Smooth muscle cell of trachea (primary cell): ENCODE data around the gene OSBPL3. TPM values are rescaled to one million over a fixed set of nuclear protein-coding genes. Genes with fewer than 3 reads are reported as not detected.

Experiments used
- total RNA-seq: library from RNA; depleted of rRNA; stranded (reverse); fragments of >200 nt; gene quantifications from 2 replicates; pipeline ENCODE4 v1.2.1, GENCODE V29; 2014

Gene OSBPL3, protein sequence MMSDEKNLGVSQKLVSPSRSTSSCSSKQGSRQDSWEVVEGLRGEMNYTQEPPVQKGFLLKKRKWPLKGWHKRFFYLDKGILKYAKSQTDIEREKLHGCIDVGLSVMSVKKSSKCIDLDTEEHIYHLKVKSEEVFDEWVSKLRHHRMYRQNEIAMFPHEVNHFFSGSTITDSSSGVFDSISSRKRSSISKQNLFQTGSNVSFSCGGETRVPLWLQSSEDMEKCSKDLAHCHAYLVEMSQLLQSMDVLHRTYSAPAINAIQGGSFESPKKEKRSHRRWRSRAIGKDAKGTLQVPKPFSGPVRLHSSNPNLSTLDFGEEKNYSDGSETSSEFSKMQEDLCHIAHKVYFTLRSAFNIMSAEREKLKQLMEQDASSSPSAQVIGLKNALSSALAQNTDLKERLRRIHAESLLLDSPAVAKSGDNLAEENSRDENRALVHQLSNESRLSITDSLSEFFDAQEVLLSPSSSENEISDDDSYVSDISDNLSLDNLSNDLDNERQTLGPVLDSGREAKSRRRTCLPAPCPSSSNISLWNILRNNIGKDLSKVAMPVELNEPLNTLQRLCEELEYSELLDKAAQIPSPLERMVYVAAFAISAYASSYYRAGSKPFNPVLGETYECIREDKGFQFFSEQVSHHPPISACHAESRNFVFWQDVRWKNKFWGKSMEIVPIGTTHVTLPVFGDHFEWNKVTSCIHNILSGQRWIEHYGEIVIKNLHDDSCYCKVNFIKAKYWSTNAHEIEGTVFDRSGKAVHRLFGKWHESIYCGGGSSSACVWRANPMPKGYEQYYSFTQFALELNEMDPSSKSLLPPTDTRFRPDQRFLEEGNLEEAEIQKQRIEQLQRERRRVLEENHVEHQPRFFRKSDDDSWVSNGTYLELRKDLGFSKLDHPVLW
- 24.9 and 45.0 TPM in 2 replicates for total RNA-seq

DNA sequence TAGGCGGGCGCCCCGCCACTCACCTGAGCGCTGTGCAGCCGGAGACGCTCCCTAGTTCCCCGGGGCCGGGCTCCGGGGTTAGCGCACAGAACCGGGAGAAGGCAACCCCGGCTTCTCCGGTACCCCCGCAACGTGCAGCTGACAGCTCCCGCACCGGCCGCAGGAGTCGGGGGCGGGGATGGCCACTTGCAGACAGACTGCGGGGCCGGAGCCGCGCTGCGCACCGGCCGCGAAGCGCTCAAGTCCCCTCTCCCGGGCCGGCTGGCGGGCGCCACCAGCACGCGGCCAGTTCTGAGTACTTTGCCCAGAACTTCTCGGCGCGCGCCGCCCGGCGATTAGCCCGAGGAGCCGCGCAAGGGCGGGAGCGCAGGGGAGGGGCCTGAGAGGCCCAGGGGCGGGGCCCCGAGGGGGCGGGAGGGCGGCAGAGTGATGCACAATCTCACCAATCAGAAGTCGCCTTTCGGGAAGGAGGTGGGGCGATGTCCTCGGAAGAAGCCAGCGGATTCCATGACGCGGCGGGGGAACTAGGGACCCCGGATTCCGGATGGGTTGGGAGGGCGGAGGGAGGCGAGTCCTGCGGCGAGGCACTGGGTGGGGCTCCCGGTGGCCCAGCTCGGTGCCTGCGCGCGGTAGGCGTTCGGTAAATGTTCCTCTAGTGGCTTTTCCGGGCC lies at the start of gene OSBPL3:
Gene OSBPL3, minus strand, starts transcription at position 316 of the 671 bp plus-strand sequence. CDS start 87,706 bp downstream, outside the sequence.

DNA sequence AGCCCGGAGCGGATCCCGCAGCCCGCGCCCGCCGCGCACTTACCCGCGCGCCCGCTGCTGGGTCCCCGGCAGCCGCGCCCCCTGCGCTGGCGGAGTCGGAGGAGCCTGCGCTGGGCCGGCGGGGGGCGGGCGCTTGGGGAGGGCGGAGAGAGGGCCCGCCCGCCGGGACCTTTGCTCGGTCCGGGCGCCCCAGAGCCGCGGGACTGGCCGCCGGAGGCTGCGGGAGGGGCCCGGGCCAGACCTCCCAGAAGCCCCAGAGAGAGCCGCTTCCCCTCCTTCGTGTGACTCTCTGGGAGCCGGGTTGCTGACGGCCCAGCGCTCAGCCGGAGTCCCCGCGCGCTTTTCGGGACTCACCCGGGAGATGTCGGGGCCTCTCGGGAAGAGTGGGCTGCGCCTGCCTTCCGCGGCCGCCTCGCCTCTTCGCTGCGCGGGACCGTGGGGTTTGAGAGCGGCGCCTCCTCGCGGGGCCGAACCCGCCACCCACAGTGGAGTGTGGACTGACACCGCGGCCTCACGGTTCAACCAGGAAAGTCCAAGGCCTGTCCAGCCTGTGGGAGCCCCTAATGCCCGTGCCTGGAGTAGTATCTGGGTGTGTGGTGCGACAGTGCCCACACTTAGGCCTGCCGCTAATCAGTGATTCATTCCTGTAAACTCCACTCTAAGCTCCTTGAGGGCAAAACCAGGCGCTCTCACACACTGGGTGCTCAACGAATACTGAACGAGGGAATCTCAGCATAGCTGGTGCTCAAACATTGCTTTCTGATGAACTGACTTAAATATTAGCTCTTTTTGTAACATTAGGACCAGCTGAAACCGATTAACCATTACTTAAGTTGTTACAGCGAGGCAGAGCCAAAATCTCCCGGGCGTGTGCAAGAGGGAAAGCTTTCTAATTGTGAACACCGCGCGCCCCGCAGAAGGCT lies 222.4 kb downstream of the OSBPL3 start, which contains the start of gene GSDME:
Gene GSDME, minus strand, starts transcription at position 112 of the 923 bp plus-strand sequence. CDS start 7,690 bp downstream, outside the sequence.

Other genes starting within 250 kb of the OSBPL3 start
- 37.7 and 75.3 TPM in 2 replicates for gene GSDME, start 222.7 kb downstream of the OSBPL3 start, total RNA-seq
- gene CYCS, start 145.1 kb upstream of the OSBPL3 start, total RNA-seq, result 16.4 and 24.3 TPM in 2 replicates
- not detected in 2 replicates for gene NPVF, start 248.3 kb upstream of the OSBPL3 start, total RNA-seq